Keratinocyte (primary cell): ENCODE results near the gene RAD9A. TPM values are rescaled to one million over a fixed set of nuclear protein-coding genes. Genes with fewer than 3 reads are reported as not detected.

ENCODE experiments used
- DNase-seq: peaks from one replicate; pipeline ENCODE4 v3.0.0-alpha.2; 2011; ENCODE audit warnings: low read depth, missing footprints, low spot score
- FAIRE-seq: peaks from 2 replicates; lab custom pipeline; 2011; peaks lifted over from hg19 to GRCh38; lab: Jason Lieb, UNC
- H2AFZ ChIP-seq: 2 replicates; pipeline ENCODE4 v1.6.0; 2012; ENCODE audit warnings: low read length, control low read depth, inconsistent platforms; ENCODE audit not compliant: control insufficient read depth
- H3K27ac ChIP-seq: 2 replicates; pipeline ENCODE4 v1.5.1; 2011; ENCODE audit warnings: low read length; ENCODE audit not compliant: control insufficient read depth, insufficient read depth
- H3K27me3 ChIP-seq: 3 replicates; pipeline ENCODE4 v1.6.0; 2011; ENCODE audit warnings: low read length; ENCODE audit not compliant: control insufficient read depth, insufficient read depth; ENCODE audit errors: extremely low read depth
- H3K36me3 ChIP-seq, 2 experiments: 2 replicates in 1 of 2; 3 replicates in 1 of 2; pipeline ENCODE4 v1.5.1; 2011; ENCODE audit warnings: low read length in 2 of 2, mild to moderate bottlenecking in 1 of 2; ENCODE audit not compliant: control insufficient read depth in 2 of 2, insufficient read depth in 2 of 2; ENCODE audit errors: extremely low read depth in 1 of 2
- H3K4me1 ChIP-seq: 3 replicates; pipeline ENCODE4 v1.5.1; 2011; ENCODE audit warnings: low read length; ENCODE audit not compliant: control insufficient read depth, insufficient read depth; ENCODE audit errors: extremely low read depth
- H3K4me2 ChIP-seq: 3 replicates; pipeline ENCODE4 v1.6.0; 2011; ENCODE audit warnings: low read depth, low read length; ENCODE audit not compliant: control insufficient read depth, insufficient read depth; ENCODE audit errors: extremely low read depth
- H3K4me3 ChIP-seq, 3 experiments: fragments of 200-600 bp in 1 of 3; sonication (generic) in 1 of 3; 2 replicates in 2 of 3; 3 replicates in 1 of 3; pipeline ENCODE4 v1.5.1; 2011 to 2016; ENCODE audit warnings: low read length in 3 of 3, mild to moderate bottlenecking in 3 of 3, control low read depth in 2 of 3, inconsistent platforms in 1 of 3, low read depth in 1 of 3, mixed read lengths in 1 of 3, mixed run types in 1 of 3, moderate library complexity in 1 of 3; ENCODE audit not compliant: control insufficient read depth in 2 of 3, insufficient read depth in 2 of 3; ENCODE audit errors: extremely low read depth in 1 of 3
- H3K79me2 ChIP-seq: 2 replicates; pipeline ENCODE4 v1.6.0; 2012; ENCODE audit warnings: low read length; ENCODE audit not compliant: control insufficient read depth, insufficient read depth
- H3K9ac ChIP-seq: 3 replicates; pipeline ENCODE4 v1.6.0; 2011; ENCODE audit warnings: low read length; ENCODE audit not compliant: control insufficient read depth, insufficient read depth; ENCODE audit errors: extremely low read depth
- H3K9me1 ChIP-seq: 3 replicates; pipeline ENCODE4 v1.6.0; 2011; ENCODE audit warnings: low read length; ENCODE audit not compliant: control insufficient read depth, insufficient read depth; ENCODE audit errors: extremely low read depth
- H3K9me3 ChIP-seq: 2 replicates; pipeline ENCODE4 v1.5.1; 2012; ENCODE audit warnings: low read depth, low read length; ENCODE audit not compliant: control insufficient read depth
- H4K20me1 ChIP-seq: 3 replicates; pipeline ENCODE4 v1.6.0; 2011; ENCODE audit warnings: low read length; ENCODE audit not compliant: control insufficient read depth, insufficient read depth; ENCODE audit errors: extremely low read depth
- EZH2 ChIP-seq: IDR thresholded peaks from one replicate; pipeline ENCODE4 v1.6.1; 2012; ENCODE audit warnings: inconsistent platforms, mild to moderate bottlenecking, low read length, moderate library complexity
- dilution Hi-C: fragments of 300-500 bp; cut with MboI; formaldehyde crosslinking; loops from one replicate; pipeline ENCODE4 v1.7.0; 2020; ENCODE audit warnings: low sequenced_read_pairs; ENCODE audit not compliant: extremely low pct_ligation_motif_present
- polyA plus RNA-seq, 5 experiments: library from polyadenylated mRNA; depleted of rRNA in 3 of 5; stranded (reverse) in 3 of 5; stranded (forward) in 1 of 5; unstranded in 1 of 5; fragments of >200 nt; gene quantifications; 1 replicate in 1 of 5; 2 replicates in 3 of 5; 3 replicates in 1 of 5; pipeline versions ENCODE4 v1.2.1 to v1.2.3, GENCODE V29; 2011 to 2012; ENCODE audit warnings: missing spikeins in 2 of 5, low read depth in 1 of 5, low replicate concordance in 1 of 5
- TF ChIP-seq, protein P1 (sequence below), 3 experiments: IDR thresholded peaks in 1 of 3; conservative IDR thresholded peaks in 1 of 3; optimal IDR thresholded peaks in 1 of 3; 2 replicates in 2 of 3; 3 replicates in 1 of 3; pipeline versions ENCODE3 to v1.5.1; 2011; ENCODE audit warnings: low read length in 3 of 3, mild to moderate bottlenecking in 3 of 3, moderate library complexity in 2 of 3, control low read depth in 1 of 3, inconsistent platforms in 1 of 3; ENCODE audit not compliant: insufficient read depth in 2 of 3; ENCODE audit errors: extremely low read depth in 1 of 3

RAD9A gene
- polyA plus RNA-seq, 1 donor (not counting 4 experiments of a cell fraction or from before 2014, with no cell fraction given), result 5.7 TPM

GRCh38 chr11:67372993-67373647 is 18.7 kb upstream of the RAD9A start, which contains the start of gene CLCF1:
CLCF1 (minus strand) TSS chr11:67373598; CDS start chr11:67373539, 59 bp downstream.
- FAIRE-seq, result no peak
- Histone ChIP-seq H3K27me3 (no peaks in the 10 kb centered on the region), H3K79me2 (no peaks in the 10 kb centered on the region), H3K4me2 (peak within 1 kb of the TSS; percentile 71), H3K36me3 (no peaks in the 10 kb centered on the region), H4K20me1 (peaks cover 5% of the 10 kb centered on the region), H3K27ac (peak within 1 kb of the TSS; percentile 79), H3K4me1 (peaks cover 24% of the 10 kb centered on the region), H2AFZ (peak within 1 kb of the TSS; percentile 6), H3K4me3 (peak within 1 kb of the TSS; percentile 60 to 83 (median 73)), H3K9ac (peak within 1 kb of the TSS; percentile 82), H3K9me1 (no peaks in the 10 kb centered on the region), H3K9me3 (no peaks in the 10 kb centered on the region)
- no peak for DNase-seq
- dilution Hi-C loops, result no loop called here
- TF ChIP-seq, protein P1, sequence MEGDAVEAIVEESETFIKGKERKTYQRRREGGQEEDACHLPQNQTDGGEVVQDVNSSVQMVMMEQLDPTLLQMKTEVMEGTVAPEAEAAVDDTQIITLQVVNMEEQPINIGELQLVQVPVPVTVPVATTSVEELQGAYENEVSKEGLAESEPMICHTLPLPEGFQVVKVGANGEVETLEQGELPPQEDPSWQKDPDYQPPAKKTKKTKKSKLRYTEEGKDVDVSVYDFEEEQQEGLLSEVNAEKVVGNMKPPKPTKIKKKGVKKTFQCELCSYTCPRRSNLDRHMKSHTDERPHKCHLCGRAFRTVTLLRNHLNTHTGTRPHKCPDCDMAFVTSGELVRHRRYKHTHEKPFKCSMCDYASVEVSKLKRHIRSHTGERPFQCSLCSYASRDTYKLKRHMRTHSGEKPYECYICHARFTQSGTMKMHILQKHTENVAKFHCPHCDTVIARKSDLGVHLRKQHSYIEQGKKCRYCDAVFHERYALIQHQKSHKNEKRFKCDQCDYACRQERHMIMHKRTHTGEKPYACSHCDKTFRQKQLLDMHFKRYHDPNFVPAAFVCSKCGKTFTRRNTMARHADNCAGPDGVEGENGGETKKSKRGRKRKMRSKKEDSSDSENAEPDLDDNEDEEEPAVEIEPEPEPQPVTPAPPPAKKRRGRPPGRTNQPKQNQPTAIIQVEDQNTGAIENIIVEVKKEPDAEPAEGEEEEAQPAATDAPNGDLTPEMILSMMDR (optimal IDR thresholded peaks at IDR 0.05 in 1 of 3, IDR thresholded peaks at IDR 0.05 in 1 of 3, conservative IDR thresholded peaks at IDR 0.05 in 1 of 3; ENCODE audit: extremely low read depth in 1 of 3, insufficient read depth in 2 of 3, low read length in 3 of 3), result no peak
- no peak for TF ChIP-seq EZH2

DNA sequence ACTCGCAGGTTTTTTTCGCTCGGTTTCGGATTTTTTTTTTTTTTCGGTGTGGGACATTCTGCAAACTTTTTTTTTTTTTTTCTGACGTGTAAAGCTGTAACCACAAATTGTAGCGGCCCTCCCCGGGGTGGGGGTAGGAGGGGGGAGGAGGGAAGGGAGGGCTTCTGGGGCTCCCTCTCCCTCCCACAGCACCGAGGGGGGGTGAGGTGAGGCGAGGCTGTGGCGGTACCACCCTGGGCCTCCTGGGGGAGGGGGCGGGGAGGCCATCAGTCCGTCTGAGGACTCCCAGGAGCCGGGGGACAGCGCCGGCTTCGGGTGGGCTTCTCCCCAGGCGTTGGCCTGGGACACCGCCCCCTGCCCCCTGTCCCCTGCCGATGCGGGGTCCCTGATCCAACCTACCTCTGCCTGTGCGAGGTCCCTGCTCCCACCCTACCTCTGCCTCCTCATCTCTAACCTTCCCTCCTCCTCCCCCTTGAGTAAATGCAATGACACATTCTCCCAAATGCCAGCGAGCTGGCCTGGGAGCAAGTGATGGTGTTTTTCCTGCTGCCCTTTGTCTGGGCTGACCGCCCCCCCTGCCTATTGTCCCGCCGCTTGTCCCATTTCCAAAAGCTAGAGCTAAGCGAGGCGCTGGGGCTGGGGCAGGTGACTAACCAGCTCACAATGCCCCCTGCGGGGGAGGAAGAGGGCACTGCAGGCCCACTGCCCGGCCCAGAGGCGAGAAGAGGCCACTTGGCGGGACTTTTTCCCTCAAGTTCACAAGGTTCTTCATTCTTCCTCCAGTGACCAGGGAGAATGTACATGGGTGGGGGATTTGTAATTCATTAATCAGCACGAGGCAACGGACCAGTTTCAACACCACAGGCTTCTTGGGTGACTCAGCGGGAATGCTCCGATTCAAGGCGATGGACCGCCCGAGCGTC is 17.9 kb upstream of the RAD9A start:
- H3K4me1 ChIP-seq, result peaks cover 26% of the 10 kb centered on the region
- peak overlapping the region; percentile 79 for H3K27ac ChIP-seq
- peak overlapping the region; percentile 82 for H3K9ac ChIP-seq
- peak overlapping the region; percentile 68 for H3K4me2 ChIP-seq
- peak; percentile 85 for DNase-seq
- H3K27me3 ChIP-seq, result no peaks in the 10 kb centered on the region
- dilution Hi-C loops, result no loop called here
- no peaks in the 10 kb centered on the region for H3K9me3 ChIP-seq
- H2AFZ ChIP-seq, result no peak overlapping the region
- H3K36me3 ChIP-seq, result no peaks in the 10 kb centered on the region
- H3K79me2 ChIP-seq, result no peaks in the 10 kb centered on the region
- H3K4me3 ChIP-seq, result peak overlapping the region; percentile 60 to 83 (median 73)
- no peak for TF ChIP-seq EZH2
- TF ChIP-seq, protein P1 (optimal IDR thresholded peaks at IDR 0.05 in 1 of 3, IDR thresholded peaks at IDR 0.05 in 1 of 3, conservative IDR thresholded peaks at IDR 0.05 in 1 of 3; ENCODE audit: extremely low read depth in 1 of 3, insufficient read depth in 2 of 3, low read length in 3 of 3), result peak in 1 of 3 experiments; percentile 34
- no peaks in the 10 kb centered on the region for H3K9me1 ChIP-seq
- H4K20me1 ChIP-seq, result peaks cover 5% of the 10 kb centered on the region
- FAIRE-seq, result peak; percentile 86
